ENCODE data around the gene IGF2BP3. TPM values are rescaled to one million over a fixed set of nuclear protein-coding genes. Genes with fewer than 3 reads are reported as not detected.

Gene IGF2BP3
- total RNA-seq, 4 donors from 2014 or later: 0.15 TPM; not detected in 3

DNA sequence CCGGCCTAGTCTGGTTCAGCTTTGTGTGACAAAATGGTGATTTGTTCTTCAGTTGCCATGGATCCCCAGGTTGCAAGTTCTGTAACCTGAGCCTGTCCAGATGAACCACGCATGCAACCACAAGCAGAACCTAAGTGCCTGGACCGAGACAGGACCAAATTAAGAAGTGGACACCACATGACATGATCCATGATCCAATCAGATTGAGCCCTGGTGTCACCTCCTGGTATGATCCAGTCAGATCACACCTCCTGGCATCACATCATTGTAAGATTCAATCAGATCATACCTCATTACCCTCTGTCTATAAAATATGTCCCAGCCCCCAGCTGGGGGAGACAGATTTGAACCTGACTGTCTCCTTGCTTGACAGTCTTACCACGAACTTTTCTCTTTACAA, 101.2 kb downstream of the IGF2BP3 start:
- WGBS, 2 donors: 84 to 88% methylated on average over 4 of the region's 4 CpGs
- H3K4me3 ChIP-seq (ENCODE audit: low read depth, poor library complexity, severe bottlenecking): no peak overlapping the region
- DNase-seq (ENCODE audit: low spot score in 2 of 2): no peak
- no peak for TF ChIP-seq POLR2A (IDR thresholded peaks at IDR 0.05)
- intact Hi-C loops (cut with DNase I; ENCODE audit: low total_unique reads): no loop called here

DNA sequence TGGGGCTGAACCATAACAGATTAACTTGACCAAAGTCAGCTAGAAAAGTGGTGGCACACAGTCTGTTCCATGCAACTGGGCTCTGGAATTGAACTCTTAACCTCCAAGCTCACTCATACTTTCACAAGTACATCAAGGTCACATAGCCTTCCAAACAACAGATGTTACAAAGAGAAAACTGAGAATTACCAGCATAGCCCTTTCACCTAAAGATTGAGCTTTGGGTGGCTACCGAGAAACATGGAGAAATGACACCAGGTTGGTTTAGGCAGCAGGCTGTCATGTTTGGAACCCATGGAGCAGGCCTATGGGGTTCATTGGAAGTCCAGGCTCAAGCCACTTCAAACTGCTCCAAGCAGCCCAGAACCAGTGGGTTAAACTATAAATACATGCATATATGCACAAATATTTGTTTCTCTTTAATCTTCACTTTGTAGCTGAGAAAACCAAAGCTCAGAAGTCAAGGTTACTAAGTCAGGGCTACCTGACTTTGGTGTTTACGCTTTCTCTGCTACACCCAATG, 112.1 kb downstream of the IGF2BP3 start:
- DNase-seq (ENCODE audit: low spot score in 2 of 2): no peak
- no peak overlapping the region for H3K4me3 ChIP-seq (ENCODE audit: low read depth, poor library complexity, severe bottlenecking)
- intact Hi-C loops (cut with DNase I; ENCODE audit: low total_unique reads): no loop called here
- TF ChIP-seq CTCF (IDR thresholded peaks at IDR 0.05) (no peak), POLR2A (IDR thresholded peaks at IDR 0.05) (no peak)
- WGBS, 2 donors: 98 to 100% methylated on average over 2 of the region's 2 CpGs

- TF ChIP-seq POLR2A (IDR thresholded peaks at IDR 0.05): no peak
- TF ChIP-seq CTCF (IDR thresholded peaks at IDR 0.05): no peak
- WGBS, 2 donors: 19 to 26% methylated on average over 6 of the region's 6 CpGs
- DNase-seq (ENCODE audit: low spot score in 2 of 2): no peak
- intact Hi-C loops (cut with DNase I; ENCODE audit: low total_unique reads): no loop called here
- H3K4me3 ChIP-seq (ENCODE audit: low read depth, poor library complexity, severe bottlenecking): no peak overlapping the region
These were observed 112.8 kb downstream of the IGF2BP3 start for GRCh38 chr7:23357190-23358093.

DNA sequence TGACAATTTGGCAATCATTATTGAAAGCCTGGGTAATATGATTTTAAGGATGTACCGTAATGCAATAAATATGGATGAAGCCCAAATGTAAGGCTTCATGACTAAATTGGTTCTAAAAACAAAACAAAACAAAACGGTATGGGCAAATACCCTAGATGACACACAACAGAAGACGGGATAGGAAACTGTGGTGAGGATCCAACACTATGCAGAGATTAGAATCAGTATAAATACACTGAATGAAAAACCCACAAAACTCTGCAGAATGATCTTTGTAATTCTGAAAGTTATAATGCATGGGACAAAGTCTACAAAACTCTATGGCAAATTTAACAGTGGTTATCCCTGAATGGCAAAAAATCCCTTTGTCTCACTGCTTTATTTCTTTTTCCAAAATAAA, 113.6 kb downstream of the IGF2BP3 start:
- 54 to 55% methylated on average over 3 of the region's 3 CpGs for WGBS, 2 donors
- intact Hi-C loops (cut with DNase I; ENCODE audit: low total_unique reads): no loop called here
- TF ChIP-seq CTCF (IDR thresholded peaks at IDR 0.05) (no peak), POLR2A (IDR thresholded peaks at IDR 0.05) (no peak)
- no peak for DNase-seq (ENCODE audit: low spot score in 2 of 2)
- no peak overlapping the region for H3K4me3 ChIP-seq (ENCODE audit: low read depth, poor library complexity, severe bottlenecking)

DNA sequence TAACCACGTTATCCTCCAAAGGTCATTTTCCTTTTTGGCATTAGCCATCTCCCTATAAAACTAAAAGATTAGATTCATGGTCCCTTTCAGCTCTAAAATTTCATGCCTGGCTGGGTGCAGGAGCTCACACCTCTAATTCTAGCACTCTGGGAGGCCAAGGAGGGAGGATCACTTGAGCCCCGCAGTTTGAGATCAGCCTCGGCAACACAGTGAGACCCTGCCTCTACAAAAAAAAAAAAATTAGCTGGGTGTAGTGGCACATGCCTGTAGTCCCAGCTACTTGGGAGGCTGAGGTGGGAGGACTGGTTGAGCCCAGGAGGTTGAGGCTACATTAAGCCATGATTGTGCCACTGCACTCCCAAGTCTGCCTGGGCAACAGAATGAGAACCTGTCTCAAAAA, 114.1 kb downstream of the IGF2BP3 start:
- H3K4me3 ChIP-seq (ENCODE audit: low read depth, poor library complexity, severe bottlenecking): no peak overlapping the region
- no peak for DNase-seq (ENCODE audit: low spot score in 2 of 2)
- no peak for TF ChIP-seq CTCF (IDR thresholded peaks at IDR 0.05)
- no peak for TF ChIP-seq POLR2A (IDR thresholded peaks at IDR 0.05)
- intact Hi-C loops (cut with DNase I; ENCODE audit: low total_unique reads): no loop called here
- WGBS, 2 donors: 61 to 79% methylated on average over 3 of the region's 3 CpGs

DNA sequence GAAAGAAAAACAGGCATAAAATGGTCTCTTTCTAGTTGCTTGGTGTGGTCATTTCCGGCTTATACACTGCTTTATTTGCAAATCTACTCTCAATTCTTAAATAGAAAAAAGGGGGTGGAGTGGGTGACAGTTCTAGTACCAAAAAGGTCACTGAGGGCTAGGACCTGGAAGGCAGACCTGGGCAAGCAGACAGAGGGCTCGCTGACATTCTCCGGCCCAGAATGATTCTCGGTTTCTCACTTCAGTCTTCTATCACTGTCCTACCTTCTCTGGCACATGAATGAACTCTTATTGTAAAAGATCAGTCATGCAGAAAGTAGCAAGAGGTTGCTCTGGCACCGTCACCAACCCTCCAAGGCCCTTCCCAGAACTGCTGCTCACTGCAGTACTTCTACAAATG, 117.1 kb downstream of the IGF2BP3 start:
- no peak overlapping the region for H3K4me3 ChIP-seq (ENCODE audit: low read depth, poor library complexity, severe bottlenecking)
- WGBS, 2 donors: 87 to 93% methylated on average over 5 of the region's 5 CpGs
- DNase-seq (ENCODE audit: low spot score in 2 of 2): no peak
- intact Hi-C loops (cut with DNase I; ENCODE audit: low total_unique reads): no loop called here
- no peak for TF ChIP-seq CTCF (IDR thresholded peaks at IDR 0.05)
- TF ChIP-seq POLR2A (IDR thresholded peaks at IDR 0.05): no peak
